Measurements from ENCODE around the gene KLHL36.

DNA sequence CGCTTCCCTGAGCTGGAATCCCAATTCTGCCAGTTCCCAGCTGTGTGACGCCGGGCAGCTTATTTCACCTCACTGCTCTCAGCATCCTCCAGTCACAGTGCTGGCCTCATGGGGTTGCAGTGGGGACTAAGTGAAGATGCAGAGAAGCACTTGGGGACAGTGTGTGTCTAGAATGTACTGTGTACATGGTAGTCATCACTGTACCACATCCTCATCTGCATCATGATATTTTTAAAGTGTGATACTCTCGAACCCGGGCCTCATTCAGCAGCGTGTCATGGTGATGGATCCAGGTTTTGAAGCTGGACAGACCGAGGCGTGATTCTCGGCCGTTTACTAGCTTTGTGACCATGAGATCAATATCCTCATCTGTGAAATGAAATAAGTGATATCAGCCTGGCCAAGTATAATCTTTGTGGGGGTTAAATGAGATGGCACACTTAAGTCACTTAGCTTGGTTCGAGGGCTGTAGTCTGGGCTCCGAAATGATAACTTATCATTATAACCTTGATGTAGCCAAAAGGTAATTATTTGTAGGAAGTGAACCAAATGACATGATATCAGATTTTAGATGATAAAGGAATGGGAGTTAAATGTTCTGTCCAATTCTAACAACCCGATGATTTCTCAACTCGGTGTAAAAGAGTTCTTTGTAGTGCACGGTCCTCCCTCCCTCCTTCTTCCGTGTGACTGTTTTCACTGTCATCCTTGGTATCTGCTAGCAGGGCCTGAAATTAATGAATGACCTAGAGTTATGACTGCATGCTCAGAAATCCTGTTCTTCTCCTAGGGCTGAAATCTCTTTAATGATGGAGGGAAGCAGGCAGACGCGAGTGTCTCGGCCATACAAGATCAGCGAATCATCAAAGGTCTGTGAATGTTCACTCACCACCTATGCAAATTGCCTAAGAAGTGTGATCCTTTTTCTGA is 2.0 kb downstream of the KLHL36 start:
- TF ChIP-seq, protein P1, sequence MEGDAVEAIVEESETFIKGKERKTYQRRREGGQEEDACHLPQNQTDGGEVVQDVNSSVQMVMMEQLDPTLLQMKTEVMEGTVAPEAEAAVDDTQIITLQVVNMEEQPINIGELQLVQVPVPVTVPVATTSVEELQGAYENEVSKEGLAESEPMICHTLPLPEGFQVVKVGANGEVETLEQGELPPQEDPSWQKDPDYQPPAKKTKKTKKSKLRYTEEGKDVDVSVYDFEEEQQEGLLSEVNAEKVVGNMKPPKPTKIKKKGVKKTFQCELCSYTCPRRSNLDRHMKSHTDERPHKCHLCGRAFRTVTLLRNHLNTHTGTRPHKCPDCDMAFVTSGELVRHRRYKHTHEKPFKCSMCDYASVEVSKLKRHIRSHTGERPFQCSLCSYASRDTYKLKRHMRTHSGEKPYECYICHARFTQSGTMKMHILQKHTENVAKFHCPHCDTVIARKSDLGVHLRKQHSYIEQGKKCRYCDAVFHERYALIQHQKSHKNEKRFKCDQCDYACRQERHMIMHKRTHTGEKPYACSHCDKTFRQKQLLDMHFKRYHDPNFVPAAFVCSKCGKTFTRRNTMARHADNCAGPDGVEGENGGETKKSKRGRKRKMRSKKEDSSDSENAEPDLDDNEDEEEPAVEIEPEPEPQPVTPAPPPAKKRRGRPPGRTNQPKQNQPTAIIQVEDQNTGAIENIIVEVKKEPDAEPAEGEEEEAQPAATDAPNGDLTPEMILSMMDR (IDR thresholded peaks at IDR 0.05) = no peak
- no peak for TF ChIP-seq POLR2A (IDR thresholded peaks at IDR 0.05)

Data from testis (tissue), 2 donors.